ENCODE results near the gene SPTB. TPM values are rescaled to one million over a fixed set of nuclear protein-coding genes. Genes with fewer than 3 reads are reported as not detected.

SPTB gene
- total and polyA plus RNA-seq, 5 donors = 68.4 to 96.5 (median 82.5) TPM

- H3K27ac ChIP-seq (ENCODE audit: low read length) = no peak overlapping the region
- no peaks in the 10 kb centered on the region for H3K27me3 ChIP-seq (ENCODE audit: control insufficient read depth, insufficient read depth)
- peak in 1 of 3 donors; percentile 32 for DNase-seq
- 78% methylated on average over 5 of the region's 5 CpGs for WGBS
- ATAC-seq = peak; percentile 7 to 24
- peaks cover 22% of the 10 kb centered on the region for H3K4me1 ChIP-seq (ENCODE audit: control insufficient read depth, insufficient read depth, low read length)
- no peak overlapping the region for H3K4me3 ChIP-seq (ENCODE audit: low read length)
- H3K9me3 ChIP-seq (ENCODE audit: control insufficient read depth, low read length) = no peaks in the 10 kb centered on the region
- intact Hi-C loops (cut with DNase I) = no loop called here
Observed at GRCh38 chr14:64726585-64726890, 153.2 kb downstream of the SPTB start.

GRCh38 chr14:64725879-64726584, 153.7 kb downstream of the SPTB start:
- no peaks in the 10 kb centered on the region for H3K27me3 ChIP-seq (ENCODE audit: control insufficient read depth, insufficient read depth)
- no peak for ATAC-seq
- WGBS = 93% methylated on average over 6 of the region's 6 CpGs
- no peaks in the 10 kb centered on the region for H3K9me3 ChIP-seq (ENCODE audit: control insufficient read depth, low read length)
- peaks cover 27% of the 10 kb centered on the region for H3K4me1 ChIP-seq (ENCODE audit: control insufficient read depth, insufficient read depth, low read length)
- intact Hi-C loops (cut with DNase I) = no loop called here
- H3K4me3 ChIP-seq (ENCODE audit: low read length) = no peak overlapping the region
- peak overlapping the region; percentile 61 for H3K27ac ChIP-seq (ENCODE audit: low read length)
- no peak for DNase-seq

GRCh38 chr14:64725261-64725815, 154.4 kb downstream of the SPTB start:
- DNase-seq = peak in 1 of 3 donors; percentile 41
- intact Hi-C loops (cut with DNase I) = no loop called here
- no peak overlapping the region for H3K4me3 ChIP-seq (ENCODE audit: low read length)
- no peaks in the 10 kb centered on the region for H3K9me3 ChIP-seq (ENCODE audit: control insufficient read depth, low read length)
- 39% methylated on average over 3 of the region's 3 CpGs for WGBS
- H3K27ac ChIP-seq (ENCODE audit: low read length) = peak overlapping the region; percentile 61
- H3K4me1 ChIP-seq (ENCODE audit: control insufficient read depth, insufficient read depth, low read length) = peaks cover 32% of the 10 kb centered on the region
- H3K27me3 ChIP-seq (ENCODE audit: control insufficient read depth, insufficient read depth) = no peaks in the 10 kb centered on the region
- ATAC-seq = peak; percentile 20 to 24

GRCh38 chr14:64724578-64724930, 155.2 kb downstream of the SPTB start:
- DNase-seq = no peak
- peak overlapping the region; percentile 80 for H3K27ac ChIP-seq (ENCODE audit: low read length)

GRCh38 chr14:64723691-64724577, 155.8 kb downstream of the SPTB start:
- H3K9me3 ChIP-seq (ENCODE audit: control insufficient read depth, low read length) = no peaks in the 10 kb centered on the region
- 67% methylated on average over 15 of the region's 15 CpGs for WGBS
- DNase-seq (peak in 1 of 3 donors; percentile 25), ATAC-seq (peak; percentile 25 to 45)
- H3K27me3 ChIP-seq (ENCODE audit: control insufficient read depth, insufficient read depth) = no peaks in the 10 kb centered on the region
- peaks cover 37% of the 10 kb centered on the region for H3K4me1 ChIP-seq (ENCODE audit: control insufficient read depth, insufficient read depth, low read length)
- intact Hi-C loops (cut with DNase I) = no loop called here
- H3K27ac ChIP-seq (ENCODE audit: low read length) = peak overlapping the region; percentile 80
- H3K4me3 ChIP-seq (ENCODE audit: low read length) = no peak overlapping the region

More at GRCh38 chr14:64724578-64724930, 155.2 kb downstream of the SPTB start:
- Histone ChIP-seq H3K4me3 (ENCODE audit: low read length) (no peak overlapping the region), H3K9me3 (ENCODE audit: control insufficient read depth, low read length) (no peaks in the 10 kb centered on the region), H3K4me1 (ENCODE audit: control insufficient read depth, insufficient read depth, low read length) (peaks cover 34% of the 10 kb centered on the region), H3K27me3 (ENCODE audit: control insufficient read depth, insufficient read depth) (no peaks in the 10 kb centered on the region)
- intact Hi-C loops (cut with DNase I) = no loop called here
- 82% methylated on average over 1 of the region's 1 CpG for WGBS
- no peak for ATAC-seq

- Histone ChIP-seq H3K27me3 (ENCODE audit: control insufficient read depth, insufficient read depth) (no peaks in the 10 kb centered on the region), H3K4me1 (ENCODE audit: control insufficient read depth, insufficient read depth, low read length) (peaks cover 44% of the 10 kb centered on the region), H3K27ac (ENCODE audit: low read length) (no peak overlapping the region), H3K9me3 (ENCODE audit: control insufficient read depth, low read length) (no peaks in the 10 kb centered on the region), H3K4me3 (ENCODE audit: low read length) (no peak overlapping the region)
- 87% methylated on average over 5 of the region's 5 CpGs for WGBS
- peak in 1 of 2 donors; percentile 33 for ATAC-seq
- DNase-seq = peak in 1 of 3 donors; percentile 48
- intact Hi-C loops (cut with DNase I) = no loop called here
Observed at GRCh38 chr14:64722842-64723447, 156.8 kb downstream of the SPTB start.

- Histone ChIP-seq H3K27ac (ENCODE audit: low read length) (peak overlapping the region; percentile 20), H3K4me3 (ENCODE audit: low read length) (no peak overlapping the region), H3K27me3 (ENCODE audit: control insufficient read depth, insufficient read depth) (no peaks in the 10 kb centered on the region), H3K4me1 (ENCODE audit: control insufficient read depth, insufficient read depth, low read length) (peaks cover 53% of the 10 kb centered on the region), H3K9me3 (ENCODE audit: control insufficient read depth, low read length) (no peaks in the 10 kb centered on the region)
- WGBS = 63% methylated on average over 9 of the region's 9 CpGs
- intact Hi-C loops (cut with DNase I) = no loop called here
- ATAC-seq (no peak), DNase-seq (peak in 1 of 3 donors; percentile 49)
Observed at GRCh38 chr14:64721899-64722298, 157.8 kb downstream of the SPTB start.

GRCh38 chr14:64721391-64721791, 158.3 kb downstream of the SPTB start:
- WGBS = 13% methylated on average over 5 of the region's 5 CpGs
- H3K27me3 ChIP-seq (ENCODE audit: control insufficient read depth, insufficient read depth) = no peaks in the 10 kb centered on the region
- peak overlapping the region; percentile 68 for H3K27ac ChIP-seq (ENCODE audit: low read length)
- DNase-seq (peak; percentile 70 to 81 (median 75)), ATAC-seq (peak; percentile 32 to 61)
- peaks cover 57% of the 10 kb centered on the region for H3K4me1 ChIP-seq (ENCODE audit: control insufficient read depth, insufficient read depth, low read length)
- H3K9me3 ChIP-seq (ENCODE audit: control insufficient read depth, low read length) = no peaks in the 10 kb centered on the region
- H3K4me3 ChIP-seq (ENCODE audit: low read length) = no peak overlapping the region
- intact Hi-C loops (cut with DNase I) = no loop called here

GRCh38 chr14:64720131-64720576, 159.6 kb downstream of the SPTB start:
- 84% methylated on average over 7 of the region's 7 CpGs for WGBS
- ATAC-seq = no peak
- H3K27ac ChIP-seq (ENCODE audit: low read length) = no peak overlapping the region
- intact Hi-C loops (cut with DNase I) = no loop called here
- no peaks in the 10 kb centered on the region for H3K27me3 ChIP-seq (ENCODE audit: control insufficient read depth, insufficient read depth)
- H3K9me3 ChIP-seq (ENCODE audit: control insufficient read depth, low read length) = no peaks in the 10 kb centered on the region
- DNase-seq = peak in 1 of 3 donors; percentile 39
- peaks cover 50% of the 10 kb centered on the region for H3K4me1 ChIP-seq (ENCODE audit: control insufficient read depth, insufficient read depth, low read length)
- no peak overlapping the region for H3K4me3 ChIP-seq (ENCODE audit: low read length)

GRCh38 chr14:64719601-64720000, 160.1 kb downstream of the SPTB start:
- Histone ChIP-seq H3K27me3 (ENCODE audit: control insufficient read depth, insufficient read depth) (no peaks in the 10 kb centered on the region), H3K9me3 (ENCODE audit: control insufficient read depth, low read length) (no peaks in the 10 kb centered on the region), H3K27ac (ENCODE audit: low read length) (no peak overlapping the region), H3K4me3 (ENCODE audit: low read length) (no peak overlapping the region), H3K4me1 (ENCODE audit: control insufficient read depth, insufficient read depth, low read length) (peaks cover 48% of the 10 kb centered on the region)
- intact Hi-C loops (cut with DNase I) = no loop called here
- DNase-seq (no peak), ATAC-seq (no peak)
- WGBS = 83% methylated on average over 7 of the region's 7 CpGs

Measured in right cardiac atrium (tissue), 5 donors.